ENCODE data around the gene GAL3ST2.
"Not testable (repeated sequence)": the region's sequence is repeated elsewhere in the genome, so short reads cannot be mapped to it uniquely, and the experiment has no call there.

GAL3ST2 gene

GRCh38 chr2:241795021-241795999 lies 18.7 kb downstream of the GAL3ST2 start:
- no peak for DNase-seq (ENCODE audit: low spot score)

DNA sequence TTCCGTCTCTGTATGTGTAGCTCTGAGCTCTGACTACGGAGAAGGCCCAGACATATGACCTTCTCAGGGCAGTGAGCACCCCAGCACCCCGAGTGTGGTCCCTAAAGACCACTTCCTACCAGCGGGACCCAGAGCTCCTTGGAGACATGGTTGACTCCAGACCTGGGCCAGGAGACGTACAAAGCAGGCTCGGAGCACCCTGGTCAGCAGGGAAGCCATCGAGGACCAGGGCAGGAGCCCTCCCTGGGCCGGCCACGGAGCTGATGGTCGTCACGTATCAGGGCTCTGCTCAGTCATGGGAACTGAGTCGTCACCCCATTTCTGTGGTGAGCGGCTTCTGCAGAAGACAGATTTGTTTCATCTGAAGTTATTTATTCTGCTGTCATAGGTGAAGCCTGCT lies 19.6 kb downstream of the GAL3ST2 start:
- DNase-seq (ENCODE audit: low spot score) = no peak

GRCh38 chr2:241796610-241797138 lies 20.1 kb downstream of the GAL3ST2 start:
- DNase-seq (ENCODE audit: low spot score) = no peak

- DNase-seq (ENCODE audit: low spot score) = no peak
These were observed 20.9 kb downstream of the GAL3ST2 start for GRCh38 chr2:241797441-241798080.

GRCh38 chr2:241798081-241798630 lies 21.5 kb downstream of the GAL3ST2 start:
- DNase-seq (ENCODE audit: low spot score) = no peak

GRCh38 chr2:241798631-241799521 lies 22.3 kb downstream of the GAL3ST2 start:
- no peak for DNase-seq (ENCODE audit: low spot score)

DNA sequence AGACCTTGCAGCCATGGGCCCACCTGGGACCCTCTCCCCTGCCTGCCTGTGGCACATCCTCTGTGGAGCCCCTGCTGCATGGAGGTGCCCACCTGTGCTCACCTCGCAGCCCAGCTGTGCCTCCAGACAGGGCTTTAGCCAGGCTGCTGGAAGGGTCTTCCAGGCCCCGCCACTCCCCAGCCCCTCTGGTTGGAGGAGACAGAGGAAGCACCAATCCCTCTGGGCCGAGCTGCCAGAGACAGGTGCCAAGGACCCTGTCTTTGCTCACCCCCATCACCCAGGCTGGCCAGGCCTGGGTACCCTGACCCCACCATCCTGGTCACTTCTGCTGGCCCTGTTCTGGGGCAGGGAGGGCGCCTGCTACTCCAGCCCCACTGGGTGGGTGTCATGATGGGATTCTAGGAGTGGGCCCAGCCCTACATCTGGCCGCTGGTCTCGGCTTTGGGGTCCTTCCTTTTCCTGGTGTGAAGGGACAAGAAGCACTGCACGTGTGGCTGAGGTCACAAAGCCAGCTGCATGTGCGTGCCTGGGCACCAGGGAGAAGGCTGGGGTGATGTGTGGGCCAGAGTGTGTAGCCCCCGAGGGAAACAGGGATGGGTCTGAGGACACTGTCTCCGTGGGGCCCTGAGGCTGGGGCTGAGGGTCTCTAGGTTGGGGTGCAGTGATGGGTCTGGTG lies 23.0 kb downstream of the GAL3ST2 start:
- DNase-seq (ENCODE audit: low spot score) = no peak

DNA sequence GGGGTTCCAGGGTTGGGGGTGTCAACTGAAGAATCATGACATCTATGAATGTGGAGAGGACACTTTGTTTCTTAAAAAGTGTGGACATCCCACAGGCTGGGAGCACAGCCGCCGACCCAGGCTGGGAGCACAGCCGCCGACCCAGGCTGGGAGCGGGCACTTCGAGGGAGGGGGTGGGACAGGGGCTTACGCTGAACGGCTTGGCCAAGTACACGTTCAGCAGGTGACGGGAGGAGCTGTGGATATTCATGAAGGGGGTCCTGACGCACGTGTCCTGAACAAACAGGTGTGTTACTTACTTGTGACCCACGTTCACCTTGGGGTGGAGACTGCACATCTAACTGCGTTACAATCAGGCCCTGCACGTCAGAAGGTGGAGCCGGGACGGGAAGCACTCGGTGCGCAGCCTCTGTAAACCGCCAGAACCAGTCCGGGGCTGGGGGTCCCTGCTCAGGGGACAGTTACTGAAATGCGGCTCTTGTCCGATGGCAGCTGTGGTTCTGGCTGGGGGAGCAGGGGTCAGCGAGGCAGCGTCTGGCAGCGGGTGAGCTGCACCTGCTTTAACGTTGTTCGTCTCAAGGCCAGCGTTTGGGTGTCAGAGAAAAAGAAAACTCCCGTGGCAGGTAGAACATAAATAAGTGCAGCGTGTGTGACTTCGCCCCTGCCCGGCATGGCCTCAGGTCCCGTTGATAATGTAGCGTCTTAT lies 23.7 kb downstream of the GAL3ST2 start:
- DNase-seq (ENCODE audit: low spot score) = not testable (repeated sequence)

- DNase-seq (ENCODE audit: low spot score) = no peak
These were observed 25.2 kb downstream of the GAL3ST2 start for GRCh38 chr2:241801611-241802420.

DNA sequence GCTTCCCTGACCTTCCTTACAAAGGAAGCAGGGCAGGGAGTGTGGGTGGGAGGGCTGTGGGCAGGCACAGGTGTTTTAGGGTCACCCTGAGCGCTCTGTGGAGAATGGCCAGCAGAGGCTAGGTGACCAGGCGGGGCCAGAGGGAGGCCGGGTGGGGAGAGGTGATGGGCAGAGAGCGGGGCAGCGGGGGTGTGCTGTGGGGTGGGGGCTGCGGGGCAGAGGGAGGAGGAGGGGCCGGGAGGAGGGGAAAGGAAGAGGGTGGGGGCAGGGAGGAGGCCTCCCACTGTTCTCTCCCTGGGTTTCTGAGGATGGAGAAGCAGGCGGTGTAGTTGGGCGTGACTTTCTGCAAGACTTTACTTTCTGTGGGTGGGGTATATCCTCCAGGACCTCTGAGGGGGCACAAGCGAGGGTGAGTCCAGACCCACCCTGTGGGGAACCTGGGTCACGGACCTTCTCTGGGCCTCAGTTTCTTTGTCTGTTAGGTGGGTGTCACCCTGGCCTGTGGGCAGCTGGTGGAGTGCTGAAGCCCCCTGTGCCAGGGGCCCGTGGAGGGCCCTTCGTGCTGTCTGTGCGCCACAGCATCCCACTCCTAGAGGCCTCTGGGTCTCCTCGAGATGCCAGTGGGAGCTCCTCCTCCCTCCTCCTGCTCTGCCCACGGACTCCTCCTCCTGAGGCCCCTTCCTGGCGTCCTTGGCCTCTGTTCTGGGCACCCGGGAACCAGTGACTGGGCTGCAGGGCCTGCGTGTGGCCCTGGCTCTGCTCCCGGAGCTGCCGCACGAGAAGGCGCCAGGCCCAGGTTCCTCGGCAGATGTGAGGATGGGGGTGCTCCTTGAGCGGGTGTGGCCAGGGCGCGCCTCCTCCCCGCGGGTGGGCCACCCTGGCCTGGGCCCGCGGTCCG lies 26.0 kb downstream of the GAL3ST2 start:
- no peak for DNase-seq (ENCODE audit: low spot score)

DNA sequence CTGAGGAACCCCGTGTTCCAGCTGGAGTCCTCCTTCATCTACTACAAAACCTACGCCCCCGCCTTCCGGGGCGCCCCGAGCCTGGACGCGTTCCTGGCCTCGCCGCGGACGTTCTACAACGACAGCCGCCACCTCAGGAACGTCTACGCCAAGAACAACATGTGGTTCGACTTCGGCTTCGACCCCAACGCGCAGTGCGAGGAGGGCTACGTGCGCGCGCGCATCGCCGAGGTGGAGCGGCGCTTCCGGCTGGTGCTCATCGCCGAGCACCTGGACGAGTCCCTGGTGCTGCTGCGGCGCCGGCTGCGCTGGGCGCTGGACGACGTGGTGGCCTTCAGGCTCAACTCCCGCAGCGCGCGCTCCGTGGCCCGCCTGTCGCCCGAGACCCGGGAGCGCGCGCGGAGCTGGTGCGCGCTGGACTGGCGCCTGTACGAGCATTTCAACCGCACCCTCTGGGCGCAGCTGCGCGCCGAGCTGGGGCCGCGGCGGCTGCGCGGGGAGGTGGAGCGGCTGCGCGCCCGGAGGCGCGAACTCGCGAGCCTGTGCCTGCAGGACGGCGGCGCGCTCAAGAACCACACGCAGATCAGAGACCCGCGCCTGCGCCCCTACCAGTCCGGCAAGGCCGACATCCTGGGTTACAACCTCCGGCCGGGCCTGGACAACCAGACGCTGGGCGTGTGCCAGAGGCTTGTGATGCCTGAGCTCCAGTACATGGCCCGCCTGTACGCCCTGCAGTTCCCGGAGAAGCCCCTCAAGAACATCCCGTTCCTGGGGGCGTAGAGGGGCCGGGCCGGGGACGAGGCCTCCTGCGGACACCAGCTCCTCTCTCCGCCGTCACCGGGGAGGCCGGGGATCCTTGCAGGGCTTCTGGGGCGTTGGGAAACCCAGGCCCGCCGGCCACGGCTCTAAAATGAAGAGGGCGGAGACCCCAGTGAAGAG lies 27.0 kb downstream of the GAL3ST2 start:
- no peak for DNase-seq (ENCODE audit: low spot score)

- no peak for DNase-seq (ENCODE audit: low spot score)
These were observed 28.0 kb downstream of the GAL3ST2 start for GRCh38 chr2:241804326-241805229.

DNA sequence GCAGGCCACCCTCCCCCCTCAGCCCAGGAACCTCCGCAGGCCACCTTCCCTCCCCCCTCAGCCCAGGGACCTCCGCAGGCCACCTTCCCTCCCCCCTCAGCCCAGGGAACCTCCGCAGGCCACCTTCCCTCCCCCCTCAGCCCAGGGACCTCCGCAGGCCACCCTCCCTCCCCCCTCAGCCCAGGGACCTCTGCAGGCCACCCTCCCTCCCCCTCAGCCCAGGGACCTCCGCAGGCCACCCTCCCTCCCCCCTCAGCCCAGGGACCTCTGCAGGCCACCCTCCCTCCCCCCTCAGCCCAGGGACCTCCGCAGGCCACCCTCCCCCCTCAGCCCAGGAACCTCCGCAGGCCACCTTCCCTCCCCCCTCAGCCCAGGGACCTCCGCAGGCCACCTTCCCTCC lies 29.6 kb downstream of the GAL3ST2 start:
- DNase-seq (ENCODE audit: low spot score) = not testable (repeated sequence)

- no peak for DNase-seq (ENCODE audit: low spot score)
These were observed 31.6 kb downstream of the GAL3ST2 start for GRCh38 chr2:241808051-241808720.

DNA sequence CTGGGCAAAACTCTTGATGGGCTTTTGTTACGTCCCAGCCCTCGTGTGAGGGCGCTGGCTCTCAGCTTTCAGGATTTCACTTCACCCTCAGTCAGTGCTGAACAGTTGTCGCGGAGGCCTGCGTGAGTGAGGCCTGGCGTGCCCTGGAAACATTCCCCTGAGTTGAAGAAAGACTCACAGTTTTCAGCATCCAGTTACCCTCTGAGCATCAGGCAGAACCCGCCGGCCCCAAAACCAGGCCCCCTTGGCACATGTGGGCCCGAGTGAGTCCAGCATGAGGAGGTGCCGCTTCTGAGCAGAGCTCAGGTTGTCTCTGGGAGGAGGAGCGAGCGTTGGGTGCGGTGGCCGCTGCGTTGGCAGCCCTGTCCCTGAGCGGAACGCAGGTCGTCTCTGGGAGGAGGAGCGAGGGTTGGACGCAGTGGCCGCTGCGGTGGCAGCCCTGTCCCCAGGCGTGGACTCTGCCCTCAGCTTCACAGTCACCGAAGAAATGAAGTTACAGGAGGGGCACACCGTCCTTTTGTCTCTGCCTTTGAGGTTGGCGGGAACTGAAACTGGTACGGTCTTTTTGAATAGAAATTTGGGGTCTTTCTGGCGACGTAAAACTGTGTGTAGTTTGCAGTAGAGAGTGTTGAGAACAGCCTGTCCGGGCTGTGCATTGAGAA lies 32.2 kb downstream of the GAL3ST2 start, which contains the start of gene NEU4:
TSS of gene NEU4 (plus strand) at position 473 of the 662 bp plus-strand sequence. CDS start 5,292 bp downstream, outside the sequence.
- no peak for DNase-seq (ENCODE audit: low spot score)
